ENCODE data around the gene CALN1.
"Not testable (repeated sequence)": the region's sequence is repeated elsewhere in the genome, so short reads cannot be mapped to it uniquely, and the experiment has no call there.

The CALN1 gene

DNA sequence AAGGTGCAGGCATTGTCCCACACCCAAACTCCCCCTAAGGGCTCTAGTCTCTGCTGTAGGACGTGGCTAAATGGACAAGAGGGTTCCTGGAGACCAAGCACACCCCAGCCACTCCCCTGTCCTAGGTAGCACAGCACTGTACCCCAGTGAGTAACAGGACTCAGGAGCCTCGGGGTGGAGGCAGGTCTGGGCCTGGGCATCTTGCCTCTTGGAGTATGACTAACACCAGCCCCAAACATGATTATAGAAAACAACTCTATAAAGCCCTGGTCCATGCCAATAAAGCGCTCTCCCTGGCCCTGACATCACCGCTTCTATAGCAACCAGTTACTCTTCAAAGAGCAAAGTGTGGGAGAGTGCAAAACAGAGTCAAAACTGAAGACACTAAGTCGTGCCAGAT is 195.0 kb downstream of the CALN1 start:
- no peak for DNase-seq (ENCODE audit: low read depth)
- no peak overlapping the region for H3K4me3 ChIP-seq (replicated peaks; ENCODE audit: low read depth, low read length)
- no peak for TF ChIP-seq CTCF (IDR thresholded peaks at IDR 0.05; ENCODE audit: low read length, missing control alignments)

DNA sequence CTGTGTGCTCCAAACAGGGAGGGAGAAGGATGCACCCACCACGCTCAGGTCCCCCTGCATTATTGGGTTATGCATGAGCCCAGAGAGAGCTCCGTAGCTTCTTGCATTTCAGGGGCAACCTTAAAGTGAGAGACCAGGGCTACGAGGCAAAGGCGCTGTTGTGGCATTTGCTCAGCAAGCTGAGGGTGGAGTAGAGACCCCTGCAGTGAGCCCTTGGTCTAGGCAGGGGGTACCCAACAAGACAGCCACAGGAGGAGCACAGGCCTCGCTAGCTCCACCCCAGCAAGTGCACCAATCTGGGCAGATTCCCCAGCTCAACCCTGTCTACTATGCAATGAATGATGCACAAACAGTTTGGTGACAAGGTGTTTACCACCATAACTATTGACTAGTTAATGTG is 198.4 kb downstream of the CALN1 start:
- no peak for DNase-seq (ENCODE audit: low read depth)
- H3K4me3 ChIP-seq (replicated peaks; ENCODE audit: low read depth, low read length), result no peak overlapping the region
- TF ChIP-seq CTCF (IDR thresholded peaks at IDR 0.05; ENCODE audit: low read length, missing control alignments), result no peak

- DNase-seq (ENCODE audit: low read depth), result no peak
- H3K4me3 ChIP-seq (replicated peaks; ENCODE audit: low read depth, low read length), result no peak overlapping the region
- no peak for TF ChIP-seq CTCF (IDR thresholded peaks at IDR 0.05; ENCODE audit: low read length, missing control alignments)
Measured at GRCh38 chr7:72213081-72213480, 199.1 kb downstream of the CALN1 start.

- TF ChIP-seq CTCF (IDR thresholded peaks at IDR 0.05; ENCODE audit: low read length, missing control alignments), result no peak
- DNase-seq (ENCODE audit: low read depth), result no peak
Measured at GRCh38 chr7:72211175-72211574, 201.0 kb downstream of the CALN1 start.

GRCh38 chr7:72209006-72209405 is 203.1 kb downstream of the CALN1 start:
- not testable (repeated sequence) for H3K4me3 ChIP-seq (replicated peaks; ENCODE audit: low read depth, low read length); DNase-seq (ENCODE audit: low read depth)

More at GRCh38 chr7:72211175-72211574, 201.0 kb downstream of the CALN1 start:
- H3K4me3 ChIP-seq (replicated peaks; ENCODE audit: low read depth, low read length), result no peak overlapping the region

GRCh38 chr7:72196176-72196575 is 216.0 kb downstream of the CALN1 start:
- TF ChIP-seq CTCF (IDR thresholded peaks at IDR 0.05; ENCODE audit: low read length, missing control alignments), result no peak
- DNase-seq (ENCODE audit: low read depth), result no peak
- no peak overlapping the region for H3K4me3 ChIP-seq (replicated peaks; ENCODE audit: low read depth, low read length)

DNA sequence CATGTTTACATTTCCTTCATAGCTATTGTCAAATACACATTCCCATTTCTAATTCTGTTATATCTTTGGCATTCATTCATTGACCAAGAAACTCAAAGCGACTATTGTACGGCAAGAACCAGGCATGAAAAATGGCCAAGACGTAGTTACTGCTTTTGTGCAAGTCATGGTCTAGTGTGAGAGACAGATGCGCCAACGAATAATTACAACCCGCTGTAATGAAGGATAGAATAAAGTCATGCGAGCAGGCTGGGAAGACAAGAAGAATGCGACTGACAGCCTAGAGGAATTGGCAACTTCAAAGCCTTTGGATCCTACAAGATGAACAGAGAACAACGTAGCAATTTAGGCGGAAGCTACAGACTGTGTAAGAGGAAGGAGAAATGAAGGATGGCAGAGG is 221.2 kb downstream of the CALN1 start:
- no peak for DNase-seq (ENCODE audit: low read depth)
- no peak overlapping the region for H3K4me3 ChIP-seq (replicated peaks; ENCODE audit: low read depth, low read length)
- TF ChIP-seq CTCF (IDR thresholded peaks at IDR 0.05; ENCODE audit: low read length, missing control alignments), result no peak

- no peak for DNase-seq (ENCODE audit: low read depth)
- no peak overlapping the region for H3K4me3 ChIP-seq (replicated peaks; ENCODE audit: low read depth, low read length)
- TF ChIP-seq CTCF (IDR thresholded peaks at IDR 0.05; ENCODE audit: low read length, missing control alignments), result no peak
Measured at GRCh38 chr7:72190146-72190545, 222.0 kb downstream of the CALN1 start.
